NCI-H2171 treated with DMSO at 0.1 percent for 48 hours (cell line): ENCODE results near the gene PTPRM.
A peak's percentile ranks its signal among the peaks of the same experiment; 100 is the strongest.

ENCODE experiments used
- DNase-seq: peaks from one replicate; lab custom pipeline; 2025; lab: John Stamatoyannopoulos, UW

Gene PTPRM

DNA sequence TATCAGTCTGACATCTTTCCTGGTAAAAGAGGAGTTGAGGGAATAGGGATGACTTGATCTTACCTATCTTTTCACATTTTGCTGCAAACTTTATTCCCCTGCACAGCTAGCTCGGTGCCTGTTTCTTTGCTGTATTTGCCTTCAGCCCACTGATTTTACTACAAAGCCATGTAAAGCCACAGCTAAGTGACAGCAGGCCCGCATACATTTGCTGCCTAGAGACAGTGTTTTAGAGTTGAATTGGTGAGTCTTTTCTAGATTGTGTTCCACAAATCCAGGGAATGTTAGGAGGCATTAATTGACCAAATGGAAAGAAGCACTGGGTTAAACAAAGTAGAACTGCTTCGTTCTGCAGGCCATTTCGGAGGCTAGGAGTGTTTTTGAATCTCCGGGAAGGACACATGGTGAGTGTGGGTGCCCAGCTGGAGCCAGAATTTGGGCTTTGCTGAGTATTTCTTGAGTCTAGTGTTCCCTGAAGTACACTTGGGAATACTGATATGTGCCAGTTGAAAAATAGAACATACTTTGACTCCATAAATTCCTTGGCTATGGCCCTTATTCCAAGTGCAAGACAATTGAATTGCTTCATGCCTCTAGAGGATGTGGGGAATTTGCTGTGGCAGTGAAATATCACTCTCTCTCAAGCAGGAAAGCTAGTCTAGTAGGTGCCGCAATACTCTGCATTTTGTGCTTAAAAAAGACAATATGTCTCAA, 329.8 kb downstream of the PTPRM start:
- no peak for DNase-seq

DNA sequence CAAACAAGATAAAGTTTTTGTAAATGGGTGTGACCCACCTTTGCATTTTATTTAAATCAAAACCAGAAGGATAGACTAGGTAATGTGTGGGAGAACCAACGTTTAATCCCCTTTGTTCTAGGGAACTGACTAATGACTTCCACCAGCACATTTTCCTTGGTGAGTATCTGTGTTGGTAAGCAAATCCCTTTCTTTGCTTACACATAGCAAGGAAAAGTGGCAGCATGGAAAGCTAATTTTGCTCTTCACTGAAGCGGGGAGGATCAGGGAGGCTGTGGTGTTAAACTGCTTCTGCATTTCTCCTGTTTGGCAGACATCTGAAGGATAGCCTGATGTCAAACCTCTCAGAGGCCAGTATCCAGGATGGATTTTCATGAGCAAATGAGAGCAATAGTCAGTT, 331.1 kb downstream of the PTPRM start:
- no peak for DNase-seq

DNA sequence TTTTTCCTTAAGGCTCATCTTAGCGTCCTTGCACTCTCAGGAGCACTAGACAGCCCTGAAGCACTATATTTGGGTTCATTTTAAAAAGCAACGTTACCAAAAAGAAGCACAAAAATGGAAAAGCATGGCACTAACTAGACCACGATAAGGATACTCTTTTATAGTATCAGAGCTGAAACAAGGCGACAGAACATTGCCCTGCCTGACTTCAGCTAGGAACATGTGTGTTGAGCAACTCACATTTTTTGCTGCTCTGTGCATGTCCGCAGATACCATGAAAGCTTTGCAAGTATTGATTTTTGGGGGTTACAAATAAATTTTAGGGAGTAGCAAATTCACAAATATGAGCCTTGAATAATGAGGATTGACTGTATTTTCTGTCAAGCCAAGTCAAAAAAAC, 332.0 kb downstream of the PTPRM start:
- DNase-seq, result no peak

DNA sequence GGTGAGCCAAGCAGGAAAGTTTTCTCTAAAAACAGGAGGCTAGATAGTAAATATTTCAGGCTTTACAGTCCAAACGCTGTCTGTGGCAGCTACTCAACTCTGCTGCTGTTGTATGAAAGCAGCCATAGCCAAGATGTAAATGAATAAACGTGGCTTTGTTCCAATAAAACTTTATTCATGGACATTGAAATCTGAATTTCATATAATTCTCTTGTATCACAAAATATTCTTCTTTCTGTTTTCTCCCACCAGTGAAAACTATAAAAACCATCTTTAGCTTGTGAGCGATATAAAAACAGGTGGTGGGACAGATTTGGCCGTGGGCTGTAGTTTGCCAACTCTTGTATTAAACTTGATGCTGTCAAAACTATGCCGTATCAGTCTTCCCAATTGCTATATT, 333.0 kb downstream of the PTPRM start:
- no peak for DNase-seq

DNA sequence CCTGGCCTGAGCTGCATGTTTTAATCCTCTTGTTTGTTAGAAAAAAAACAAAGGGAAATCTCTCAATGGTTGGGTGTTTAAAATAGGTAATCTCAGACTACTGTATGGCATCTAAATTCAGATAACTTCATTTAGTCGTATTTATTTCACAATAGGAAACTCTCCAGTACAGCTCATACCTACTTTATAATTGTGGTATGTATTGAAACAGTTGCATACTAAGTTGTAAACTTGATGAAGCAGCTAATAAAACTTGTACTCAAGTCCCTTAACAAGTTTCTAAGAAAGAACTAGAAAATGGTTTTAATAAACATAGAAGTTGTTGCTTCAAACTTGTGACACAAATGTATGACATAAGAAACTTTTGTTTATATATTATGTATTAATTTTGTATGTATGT, 334.5 kb downstream of the PTPRM start:
- no peak for DNase-seq

DNA sequence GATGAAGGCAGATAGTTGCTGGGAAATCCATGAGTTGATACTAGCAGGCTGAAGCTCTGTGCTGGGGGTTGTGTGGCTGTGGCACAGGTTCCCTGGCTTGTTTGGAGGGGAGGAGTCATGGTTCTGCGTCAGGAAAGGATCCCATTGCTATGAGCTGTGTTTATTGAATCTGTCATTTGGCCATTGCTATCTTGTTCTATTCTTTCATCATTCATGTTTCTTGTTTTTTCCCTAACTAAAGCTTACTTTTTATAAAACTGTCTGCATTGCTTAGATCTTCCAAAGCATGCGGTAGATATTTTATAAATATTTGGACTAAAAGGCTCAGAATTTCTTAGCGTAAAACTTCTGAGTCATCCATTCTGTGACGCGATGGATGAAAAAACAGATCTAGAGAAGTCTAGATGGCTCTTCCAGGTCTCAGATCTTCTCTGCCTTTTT, 335.3 kb downstream of the PTPRM start:
- DNase-seq, result no peak

DNA sequence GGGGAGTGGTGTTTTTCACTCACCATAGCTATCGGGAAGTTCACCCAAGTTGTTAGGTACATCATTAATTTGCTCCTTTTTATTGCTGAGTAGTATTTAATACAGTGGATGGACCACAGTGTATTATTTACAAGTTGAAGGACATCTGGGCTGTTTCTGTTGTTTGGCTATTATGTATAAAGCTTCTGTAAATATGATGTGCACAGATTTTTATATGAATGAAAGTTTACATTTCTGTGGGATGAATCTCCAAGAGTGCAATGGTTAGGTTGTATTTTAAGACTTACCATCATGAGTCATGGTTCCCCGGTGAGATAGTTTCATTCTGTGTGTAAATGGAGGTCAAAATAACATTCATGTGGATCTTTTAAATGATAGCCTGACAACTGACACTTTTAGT, 337.4 kb downstream of the PTPRM start:
- DNase-seq, result no peak

DNA sequence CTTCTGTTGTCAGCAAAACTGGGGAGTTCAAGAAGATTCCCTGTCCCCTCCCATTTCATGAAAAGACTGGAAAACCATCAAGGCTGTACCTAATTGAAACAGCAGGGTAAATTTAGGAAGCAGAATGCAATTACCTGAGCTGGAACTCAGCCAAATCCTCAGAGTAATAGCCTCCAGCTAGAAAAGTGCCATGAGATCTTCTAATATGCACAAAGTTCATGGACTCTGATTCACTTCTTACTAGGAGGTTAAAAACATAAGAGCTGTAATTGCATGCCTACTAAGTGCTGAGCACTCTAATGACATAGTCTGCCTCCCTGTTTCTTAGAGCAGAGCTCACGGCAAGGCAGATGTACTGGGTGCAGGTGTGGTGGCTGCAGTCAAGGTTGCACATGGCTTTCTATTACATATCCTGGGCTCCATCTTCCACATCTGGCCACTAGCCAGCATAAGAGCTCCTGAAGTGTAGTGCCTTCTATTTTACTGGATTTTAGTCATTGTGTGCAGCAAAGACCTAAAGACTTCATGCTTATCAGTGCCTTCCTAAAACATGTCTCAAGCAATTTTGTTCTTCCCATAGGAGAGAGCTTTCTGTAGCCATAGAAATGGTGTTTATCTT, 341.7 kb downstream of the PTPRM start:
- peak; percentile 93 for DNase-seq

DNA sequence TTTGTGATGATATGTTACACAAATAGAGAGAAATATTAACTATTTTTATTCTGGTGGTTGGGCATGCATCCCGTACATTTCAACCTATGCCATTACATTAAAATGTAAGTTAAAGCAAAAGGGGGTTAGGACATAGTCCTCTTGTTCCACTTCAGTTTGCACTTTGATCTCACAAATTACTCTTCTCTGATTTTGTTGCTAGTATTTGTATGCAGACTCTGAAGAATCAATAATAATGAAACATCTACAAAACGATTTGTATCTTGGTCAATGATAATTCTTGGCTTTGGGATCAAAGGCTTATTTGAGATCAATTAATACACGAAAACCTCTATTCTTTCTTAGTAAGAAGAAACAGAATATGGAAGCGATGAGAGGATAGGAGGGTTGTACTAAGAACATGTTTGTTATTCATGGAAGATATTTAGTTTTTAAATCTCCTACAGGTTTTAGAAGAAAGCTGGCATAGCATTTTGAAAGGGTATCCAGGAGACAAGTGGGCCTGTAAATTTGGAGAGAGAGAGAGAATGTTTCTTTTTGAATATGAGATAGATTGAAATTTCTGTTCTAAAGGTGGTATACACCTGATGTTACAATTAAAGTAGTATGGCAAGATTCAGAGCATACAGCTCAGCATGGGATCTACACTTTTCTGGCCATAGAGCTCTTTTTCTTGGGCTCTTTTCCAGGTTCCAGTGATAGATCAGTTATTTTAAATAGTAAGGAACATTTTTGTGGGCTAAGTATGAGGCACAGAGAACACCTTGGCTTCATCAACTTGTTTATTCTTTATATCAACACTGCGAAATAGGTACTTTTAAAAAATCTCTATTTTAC, 347.9 kb downstream of the PTPRM start:
- DNase-seq, result no peak

DNA sequence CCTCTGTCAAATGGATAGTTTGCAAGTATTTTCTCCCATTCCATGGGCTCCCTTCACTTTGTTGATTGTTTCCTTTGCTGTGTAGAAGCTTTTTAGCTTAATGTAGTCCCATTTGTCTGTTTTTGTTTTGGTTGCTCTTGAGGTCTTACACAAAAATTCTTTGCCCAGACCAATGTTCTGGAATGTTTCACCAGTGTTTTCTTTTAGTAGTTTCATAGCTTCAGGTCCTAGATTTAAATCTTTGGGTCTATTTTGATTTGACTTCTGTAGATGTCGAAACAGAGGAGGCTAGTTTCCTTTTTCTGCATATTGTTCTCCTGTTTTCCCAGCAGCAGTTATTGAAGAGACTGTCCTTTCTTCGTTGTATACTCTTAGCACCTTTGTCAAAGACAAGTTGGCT, 351.6 kb downstream of the PTPRM start:
- DNase-seq, result no peak

DNA sequence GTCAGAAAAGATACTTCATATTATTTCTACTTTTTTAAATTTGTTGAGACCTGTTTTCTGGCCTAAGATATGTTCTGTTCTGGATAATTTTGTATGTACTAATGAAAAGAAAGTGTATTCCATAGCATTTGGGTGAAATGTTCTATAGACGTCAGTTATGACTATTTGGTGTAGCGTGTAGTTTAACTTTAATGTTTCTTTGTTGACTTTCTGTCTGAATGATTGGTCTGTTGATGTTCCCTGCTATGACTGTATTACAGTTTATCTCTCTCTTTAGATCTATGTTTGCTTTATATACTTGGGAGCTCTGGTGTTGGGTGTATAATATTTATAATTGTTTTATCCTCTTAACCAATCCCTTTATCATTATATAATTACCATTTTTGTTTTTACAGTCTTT, 352.4 kb downstream of the PTPRM start:
- DNase-seq, result no peak

DNA sequence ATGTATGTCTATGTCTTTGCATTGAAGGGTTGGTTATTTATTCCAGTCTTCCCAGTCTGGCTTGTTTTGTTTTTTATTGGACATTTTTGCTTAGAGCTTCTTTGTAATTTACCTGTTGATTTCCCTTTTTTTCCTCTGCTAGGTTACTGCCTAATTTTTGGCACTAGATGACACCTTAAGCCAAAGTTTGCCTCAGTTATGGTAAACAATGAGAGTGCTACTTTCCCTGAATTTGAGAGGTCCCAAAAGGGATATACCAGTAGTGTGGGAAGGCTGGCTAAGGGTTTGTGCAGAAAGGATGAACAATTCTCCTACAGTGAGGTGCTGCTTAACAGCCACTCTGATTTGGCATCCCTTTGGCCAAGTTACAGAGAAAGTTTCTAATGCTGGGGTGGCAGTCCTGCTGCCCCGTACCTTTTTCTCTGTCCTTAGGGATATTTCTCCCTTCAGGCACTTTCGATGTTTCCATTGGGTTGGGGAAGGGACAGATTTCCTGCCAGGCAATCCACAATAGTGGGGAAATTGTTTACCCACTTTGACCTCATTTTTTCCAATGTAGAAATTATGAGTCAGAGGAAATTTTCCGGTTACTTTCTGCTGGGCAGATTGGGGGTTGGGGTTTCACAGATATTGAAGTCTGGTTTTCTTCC, 354.9 kb downstream of the PTPRM start:
- no peak for DNase-seq

DNA sequence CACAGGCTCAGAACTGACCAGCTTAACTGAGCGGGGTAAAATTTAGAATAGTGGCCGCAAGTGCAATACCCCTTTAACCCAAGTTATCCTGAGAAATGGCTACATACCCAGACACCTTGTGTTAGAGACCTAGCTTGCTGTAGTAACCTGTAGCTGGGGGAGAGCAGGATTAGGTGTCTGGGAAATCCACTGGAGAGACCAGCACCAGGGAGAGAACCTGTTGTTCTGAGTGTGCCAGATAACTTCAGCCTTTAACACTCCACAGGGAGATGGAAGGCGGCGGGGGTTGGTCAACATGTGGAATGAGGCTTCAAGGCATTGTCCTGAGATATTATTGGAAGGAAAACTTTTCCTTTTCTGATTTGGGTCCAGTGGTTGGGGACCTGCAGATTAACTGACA, 356.0 kb downstream of the PTPRM start:
- DNase-seq, result no peak

DNA sequence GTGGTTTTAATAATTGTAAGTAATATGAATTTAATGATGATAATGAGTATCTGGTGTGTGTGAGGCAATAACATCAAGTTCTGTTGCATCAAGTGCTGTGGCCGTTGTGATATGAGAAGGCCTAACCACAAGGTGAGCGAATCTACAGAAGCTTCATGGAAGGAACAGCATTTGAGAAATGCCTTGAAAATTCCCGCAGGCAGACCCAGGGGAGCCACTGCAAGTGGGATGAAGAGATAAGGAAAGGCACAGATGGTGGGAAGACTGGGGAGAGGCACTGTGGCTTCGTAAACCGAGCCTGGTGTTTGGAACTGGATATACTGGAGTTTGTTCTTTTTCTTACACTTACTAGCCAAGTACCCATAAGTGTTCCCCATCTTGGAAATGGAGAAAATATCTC, 357.5 kb downstream of the PTPRM start:
- DNase-seq, result peak; percentile 92

DNA sequence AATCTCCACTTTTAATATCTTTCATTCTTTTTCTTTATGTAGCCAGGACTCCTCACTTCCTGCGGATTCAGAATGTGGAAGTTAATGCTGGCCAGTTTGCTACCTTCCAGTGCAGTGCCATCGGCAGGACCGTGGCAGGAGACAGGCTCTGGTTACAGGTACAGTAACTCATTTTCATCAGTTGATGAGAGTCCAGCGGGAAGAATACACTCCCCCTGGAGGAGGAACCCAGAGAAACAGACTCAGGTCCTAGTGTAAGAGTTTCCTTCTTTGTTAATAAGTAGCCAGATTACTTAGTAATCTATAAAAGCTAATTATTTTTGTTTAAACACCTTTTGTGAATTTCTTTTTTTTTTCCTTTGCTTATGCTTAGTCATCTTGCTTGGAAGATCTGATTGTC, 359.4 kb downstream of the PTPRM start:
- DNase-seq, result peak; percentile 32

DNA sequence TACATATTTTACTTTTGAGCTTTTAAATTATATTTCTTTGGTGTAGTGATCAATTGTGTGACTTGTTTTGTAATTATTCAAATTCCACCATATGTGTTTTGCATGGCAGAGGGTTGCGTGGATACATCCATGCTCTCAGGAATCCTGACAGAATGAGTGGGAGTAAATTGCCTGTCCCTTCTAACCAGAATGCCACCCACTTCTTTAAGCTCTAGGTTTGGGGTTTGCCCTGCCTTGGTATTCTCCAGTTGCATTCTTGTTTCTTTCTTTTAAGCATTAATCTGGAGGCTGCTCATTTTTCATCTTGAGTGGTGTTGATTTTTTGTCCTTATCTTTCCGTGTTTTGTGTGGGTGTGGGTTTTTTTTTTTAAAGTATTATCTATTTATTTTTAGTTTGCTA, 360.0 kb downstream of the PTPRM start:
- DNase-seq, result no peak

DNA sequence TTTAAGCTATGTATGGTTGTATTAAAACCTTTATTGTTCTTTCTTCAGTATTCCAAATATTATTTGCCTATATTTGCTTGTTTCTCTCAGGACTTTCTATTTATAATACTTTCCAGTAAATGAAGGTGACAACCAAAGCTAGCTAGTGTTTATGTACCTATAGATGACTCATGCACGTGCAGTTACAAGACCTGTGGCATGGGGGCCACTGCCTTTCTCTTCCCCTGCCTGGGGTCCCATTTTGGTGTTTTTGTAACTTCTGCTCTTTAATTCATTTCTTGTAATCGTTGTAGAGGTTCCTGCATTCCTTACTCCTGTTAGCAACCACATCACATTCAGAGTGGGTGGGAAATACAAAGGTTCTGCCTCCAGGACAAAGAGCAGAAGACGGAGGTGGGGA, 364.6 kb downstream of the PTPRM start:
- no peak for DNase-seq

DNA sequence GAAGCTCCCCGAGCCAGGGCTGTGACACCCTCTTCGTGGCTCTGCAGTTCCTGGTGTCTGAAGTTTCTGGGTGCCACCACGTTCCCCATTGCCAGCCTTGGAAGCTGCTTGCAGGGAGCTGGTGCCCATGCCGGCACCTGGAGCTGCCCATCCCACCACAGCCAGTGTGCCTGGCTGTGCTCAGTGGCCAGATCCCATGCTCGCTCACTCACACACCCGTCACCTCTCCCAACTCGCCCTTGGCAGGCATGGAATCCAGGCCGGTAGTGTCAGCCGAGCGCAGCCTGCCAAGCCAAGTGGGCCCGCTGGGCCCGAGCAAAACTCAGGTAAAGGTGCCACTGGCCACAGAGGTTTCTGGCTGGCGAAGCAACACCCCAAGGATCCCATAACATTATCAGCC, 370.2 kb downstream of the PTPRM start:
- DNase-seq, result no peak

DNA sequence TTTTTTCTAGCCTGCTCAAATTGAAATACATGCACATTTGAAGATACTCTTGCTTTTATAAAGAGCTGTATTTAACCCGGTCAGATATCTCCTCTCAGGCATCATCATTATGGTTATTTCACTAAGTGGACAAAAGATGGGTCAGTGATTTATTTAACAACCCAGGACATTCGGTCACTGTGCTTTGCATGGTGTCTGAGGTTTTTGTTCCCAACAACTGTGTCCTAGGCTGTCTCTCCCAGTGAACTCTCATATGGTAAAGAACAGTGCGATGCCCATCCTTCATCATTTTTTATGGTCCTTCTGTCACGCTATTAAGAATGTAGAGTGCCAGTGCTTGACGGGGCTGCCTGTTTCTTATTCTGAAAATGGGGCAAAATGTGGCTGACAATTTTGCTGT, 372.4 kb downstream of the PTPRM start:
- DNase-seq, result no peak

DNA sequence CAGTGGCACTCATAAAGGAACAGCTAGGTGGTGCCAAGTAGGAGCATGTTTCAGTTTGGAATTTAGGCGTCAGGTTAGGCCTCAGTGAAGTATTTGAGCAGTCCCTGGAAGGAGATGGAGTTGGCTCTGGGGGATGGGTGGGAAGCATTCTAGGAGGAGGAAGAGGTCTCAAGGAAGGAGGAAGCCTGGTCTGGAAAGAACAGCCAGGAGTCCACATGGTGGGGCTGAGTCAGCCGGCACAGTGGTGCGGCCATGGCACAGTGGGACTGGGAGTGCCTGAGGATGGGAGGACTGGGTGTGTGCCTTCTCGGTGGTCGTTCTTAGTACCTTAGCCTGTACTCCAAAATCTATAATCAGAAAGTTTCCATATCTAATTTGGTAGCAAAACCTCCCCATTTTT, 373.3 kb downstream of the PTPRM start:
- DNase-seq, result no peak

DNA sequence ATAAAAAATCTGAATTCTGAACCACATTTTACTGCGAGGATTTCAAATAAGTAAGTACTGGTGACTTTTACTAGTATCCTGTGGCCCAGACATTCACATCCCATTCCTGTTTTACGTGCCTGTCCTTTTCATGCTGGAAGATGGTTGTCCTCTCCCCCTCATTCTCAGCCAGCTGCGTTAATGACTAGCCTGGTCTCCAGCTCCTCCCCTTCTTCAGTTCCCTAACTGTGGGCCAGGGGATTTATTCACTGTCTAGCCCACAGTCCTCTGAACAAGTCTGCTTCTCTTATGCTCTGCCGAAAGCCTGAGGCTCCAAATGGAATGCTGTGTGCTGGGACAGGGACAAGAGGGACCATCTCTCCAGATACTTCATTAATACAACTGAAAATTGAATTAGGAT, 373.9 kb downstream of the PTPRM start:
- DNase-seq, result peak; percentile 45

DNA sequence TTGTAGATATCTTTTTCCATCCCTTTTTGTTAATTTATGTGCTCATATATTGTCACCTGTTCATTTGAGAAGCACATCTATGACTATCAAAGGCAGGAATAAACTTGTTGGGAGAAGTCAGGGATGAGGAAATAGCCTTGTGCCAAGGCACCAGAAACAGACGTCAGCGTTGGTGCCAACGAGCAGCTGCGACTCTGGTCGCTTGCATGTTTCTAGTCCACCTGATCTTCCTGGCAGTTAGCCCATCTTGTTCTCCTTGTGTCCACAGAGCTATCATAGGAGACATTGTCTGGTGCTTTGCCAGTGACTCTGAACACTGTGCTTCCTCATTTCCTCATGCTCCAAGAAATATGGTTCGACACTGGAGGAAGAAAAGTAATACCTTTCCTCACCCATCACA, 374.4 kb downstream of the PTPRM start:
- peak; percentile 98 for DNase-seq

DNA sequence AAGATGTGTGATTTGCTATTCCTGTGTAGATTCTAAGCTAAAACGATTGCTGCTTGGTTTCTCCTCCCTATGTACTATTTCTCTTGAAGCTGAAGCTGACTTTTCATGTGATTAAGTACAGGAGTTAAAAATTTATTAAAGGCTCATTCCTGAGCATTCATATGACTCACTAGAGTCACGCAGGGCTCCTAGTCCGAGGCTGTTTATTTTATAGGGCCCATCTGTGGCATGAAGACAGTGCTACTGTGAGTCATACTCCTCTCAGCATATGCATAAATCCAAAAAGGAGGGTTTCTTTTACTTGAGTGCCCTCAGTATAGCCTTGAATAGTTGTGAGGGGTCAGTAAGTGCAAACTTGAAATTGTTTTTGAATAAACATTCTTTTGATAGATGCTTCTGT, 378.8 kb downstream of the PTPRM start:
- DNase-seq, result no peak
